Endothelial cell of umbilical vein (primary cell): Measurements from ENCODE around the gene ICAM5. TPM values are rescaled to one million over a fixed set of nuclear protein-coding genes. Genes with fewer than 3 reads are reported as not detected.

ENCODE experiments used
- BruUV-seq: library from RNA; stranded (reverse); fragments of 400-500 nt; replicated peaks from 2 replicates; lab custom pipeline; 2021; lab: Mats Ljungman, UMichigan
- CTCF ChIA-PET: fragments of 300-600, 350-600 bp; sonication (Branson Sonifier 250); formaldehyde crosslinking; loops from one replicate; lab custom pipeline; 2021; ENCODE audit warnings: antibody characterized with exemption, inconsistent platforms; lab: Charles Lee
- POLR2A ChIA-PET: fragments of 300-600, 350-600 bp; sonication (Branson Sonifier 250); formaldehyde crosslinking; loops from one replicate; lab custom pipeline; 2021; ENCODE audit warnings: antibody characterized with exemption, inconsistent platforms; lab: Charles Lee
- DNase-seq: peaks from one replicate; pipeline ENCODE4 v3.0.0-alpha.2; 2011; ENCODE audit warnings: low read depth, low spot score
- FAIRE-seq: peaks from 2 replicates; lab custom pipeline; 2011; peaks lifted over from hg19 to GRCh38; lab: Jason Lieb, UNC
- H2AFZ ChIP-seq: 2 replicates; pipeline ENCODE4 v1.6.0; 2012; ENCODE audit warnings: low read depth, low read length, control low read depth, inconsistent platforms
- H3K27ac ChIP-seq: 2 replicates; pipeline ENCODE4 v1.5.1; 2011; ENCODE audit warnings: low read depth, mild to moderate bottlenecking, control low read depth, low read length, moderate library complexity; ENCODE audit not compliant: insufficient read depth
- H3K27me3 ChIP-seq, 2 experiments: 2 replicates each; pipeline versions ENCODE4 v1.6.0 to v1.6.1; 2011; ENCODE audit warnings: low read length in 2 of 2, mixed read lengths in 1 of 2; ENCODE audit not compliant: control insufficient read depth in 2 of 2, insufficient read depth in 2 of 2
- H3K36me3 ChIP-seq, 2 experiments: 2 replicates in 1 of 2; 3 replicates in 1 of 2; pipeline ENCODE4 v1.5.1; 2011; ENCODE audit warnings: low read length in 2 of 2, mild to moderate bottlenecking in 1 of 2, moderate library complexity in 1 of 2; ENCODE audit not compliant: control insufficient read depth in 2 of 2, insufficient read depth in 2 of 2; ENCODE audit errors: extremely low read depth in 1 of 2
- H3K4me1 ChIP-seq: 3 replicates; pipeline ENCODE4 v1.5.1; 2011; ENCODE audit warnings: mild to moderate bottlenecking, low read length; ENCODE audit not compliant: control insufficient read depth, insufficient read depth; ENCODE audit errors: extremely low read depth
- H3K4me2 ChIP-seq: 2 replicates; pipeline ENCODE4 v1.6.1; 2011; ENCODE audit warnings: low read length, control low read depth, mixed read lengths; ENCODE audit not compliant: insufficient read depth
- H3K4me3 ChIP-seq, 3 experiments: fragments of 200-600 bp in 1 of 3; sonication (generic), shearing (Covaris generic) in 1 of 3; replicated peaks in 1 of 3; 2 replicates each; pipeline ENCODE4 v1.5.1; 2011 to 2016; ENCODE audit warnings: control low read depth in 3 of 3, low read length in 3 of 3, mild to moderate bottlenecking in 2 of 3, inconsistent platforms in 1 of 3, low read depth in 1 of 3, moderate library complexity in 1 of 3; ENCODE audit not compliant: insufficient read depth in 1 of 3
- H3K79me2 ChIP-seq: 2 replicates; pipeline ENCODE4 v1.6.0; 2012; ENCODE audit warnings: low read length, inconsistent platforms; ENCODE audit not compliant: control insufficient read depth, insufficient read depth
- H3K9ac ChIP-seq: replicated peaks from 2 replicates; pipeline ENCODE3; 2011; ENCODE audit warnings: low read length, control low read depth; ENCODE audit not compliant: insufficient read depth; ENCODE audit errors: extremely low read depth
- H3K9me1 ChIP-seq: replicated peaks from 3 replicates; pipeline ENCODE4 v1.6.0; 2011; ENCODE audit warnings: mild to moderate bottlenecking, low read length; ENCODE audit not compliant: control insufficient read depth, insufficient read depth; ENCODE audit errors: extremely low read depth
- H3K9me3 ChIP-seq: replicated peaks from 2 replicates; pipeline ENCODE4 v1.5.1; 2012; ENCODE audit warnings: low read length, inconsistent platforms; ENCODE audit not compliant: control insufficient read depth, insufficient read depth
- H4K20me1 ChIP-seq: replicated peaks from 2 replicates; pipeline ENCODE3; 2011; ENCODE audit warnings: mild to moderate bottlenecking, low read length; ENCODE audit not compliant: control insufficient read depth, insufficient read depth; ENCODE audit errors: extremely low read depth
- EZH2 ChIP-seq: IDR thresholded peaks from 2 replicates; pipeline ENCODE4 v1.6.1; 2012; ENCODE audit warnings: borderline replicate concordance, low read depth, mild to moderate bottlenecking, moderate library complexity, low read length, inconsistent platforms; ENCODE audit not compliant: severe bottlenecking
- FOS ChIP-seq: IDR thresholded peaks from 2 replicates; pipeline ENCODE4 v1.6.1; 2011; ENCODE audit warnings: mild to moderate bottlenecking, low read length, moderate library complexity, borderline replicate concordance; ENCODE audit not compliant: insufficient read depth
- GATA2 ChIP-seq: IDR thresholded peaks from 2 replicates; pipeline ENCODE4 v1.7.0; 2011; ENCODE audit warnings: low read depth, mild to moderate bottlenecking, moderate library complexity, mixed read lengths, low read length; ENCODE audit not compliant: insufficient read length, insufficient read depth
- JUN ChIP-seq: IDR thresholded peaks from 2 replicates; pipeline ENCODE4 v1.6.1; 2011; ENCODE audit warnings: borderline replicate concordance, low read depth; ENCODE audit not compliant: insufficient read length, insufficient read depth
- MYC ChIP-seq: IDR thresholded peaks from one replicate; pipeline ENCODE4 v1.6.1; 2011; ENCODE audit warnings: mild to moderate bottlenecking, low read depth, low read length
- POLR2A ChIP-seq: IDR thresholded peaks from 2 replicates; pipeline ENCODE4 v1.6.1; 2012; ENCODE audit warnings: low read depth, mild to moderate bottlenecking, control low read depth, low read length
- POLR2AphosphoS5 ChIP-seq: IDR thresholded peaks from 2 replicates; pipeline ENCODE4 v1.6.1; 2012; ENCODE audit warnings: low read depth, mild to moderate bottlenecking, control low read depth, low read length, moderate library complexity; ENCODE audit not compliant: insufficient read depth
- dilution Hi-C: fragments of 300-500 bp; cut with MboI; formaldehyde crosslinking; loops from one replicate; pipeline ENCODE4 v1.15.0; 2019; ENCODE audit warnings: low sequenced_read_pairs; ENCODE audit not compliant: extremely low pct_ligation_motif_present
- intact Hi-C: fragments of 100-400 bp; cut with micrococcal nuclease; formaldehyde crosslinking; loops from one replicate; pipeline ENCODE4 v1.10.0; 2022
- polyA plus RNA-seq, 4 experiments: library from polyadenylated mRNA; depleted of rRNA in 3 of 4; stranded (reverse) in 3 of 4; unstranded in 1 of 4; fragments of >200 nt; gene quantifications; 2 replicates each; pipeline versions ENCODE4 v1.2.1 to v1.2.3, GENCODE V29; 2011 to 2012; ENCODE audit warnings: missing spikeins in 1 of 4
- total RNA-seq: library from RNA; stranded (reverse); gene quantifications from 2 replicates; pipeline ENCODE4 v1.2.3, GENCODE V29; 2021
- TF ChIP-seq, protein P1 (sequence below): IDR thresholded peaks from 2 replicates; pipeline ENCODE4 v1.6.1; 2011; ENCODE audit not compliant: insufficient read depth, insufficient read length
- TF ChIP-seq, protein P2 (sequence below), 2 donors: IDR thresholded peaks; 1 replicate in 1 of 2; 2 replicates in 1 of 2; pipeline ENCODE4 v1.5.1; 2011; ENCODE audit warnings: low read length in 2 of 2, mild to moderate bottlenecking in 2 of 2, moderate library complexity in 2 of 2, control low read depth in 1 of 2, inconsistent platforms in 1 of 2, low read depth in 1 of 2; ENCODE audit not compliant: insufficient read depth in 1 of 2; ENCODE audit errors: extremely low read depth in 1 of 2

The ICAM5 gene
- total and polyA plus RNA-seq, 2 donors (not counting 3 experiments of a cell fraction or from before 2014, with no cell fraction given): 0.10 to 0.40 TPM

DNA sequence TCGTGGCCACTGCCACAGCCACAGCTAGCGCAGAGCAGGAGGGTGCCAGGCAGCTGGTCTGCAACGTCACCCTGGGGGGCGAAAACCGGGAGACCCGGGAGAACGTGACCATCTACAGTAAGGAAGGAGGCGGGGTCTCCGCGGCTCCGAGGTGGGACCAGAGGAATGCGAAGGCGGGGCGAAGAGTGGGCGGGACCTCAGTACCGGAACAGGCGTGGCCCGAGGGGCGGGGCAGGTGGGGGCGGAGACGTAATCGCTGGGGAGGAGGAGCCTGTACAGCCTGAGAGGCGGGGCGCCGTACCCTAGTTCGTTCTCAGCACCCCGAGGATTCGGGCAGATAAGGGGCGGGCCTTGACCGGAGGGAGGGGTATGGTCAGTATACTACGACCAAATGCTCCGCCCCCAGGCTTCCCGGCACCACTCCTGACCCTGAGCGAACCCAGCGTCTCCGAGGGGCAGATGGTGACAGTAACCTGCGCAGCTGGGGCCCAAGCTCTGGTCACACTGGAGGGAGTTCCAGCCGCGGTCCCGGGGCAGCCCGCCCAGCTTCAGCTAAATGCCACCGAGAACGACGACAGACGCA, 2.5 kb downstream of the ICAM5 start:
- Histone ChIP-seq H3K4me2 (no peak overlapping the region), H3K4me1 (peaks cover 25% of the 10 kb centered on the region), H3K9me3 (no peaks in the 10 kb centered on the region), H3K9ac (no peak overlapping the region), H3K9me1 (no peaks in the 10 kb centered on the region), H3K27ac (no peak overlapping the region), H3K36me3 (no peaks in the 10 kb centered on the region), H3K4me3 (no peak overlapping the region), H4K20me1 (no peaks in the 10 kb centered on the region), H2AFZ (no peak overlapping the region), H3K79me2 (no peaks in the 10 kb centered on the region), H3K27me3 (peaks cover 54 to 71% of the 10 kb centered on the region in 2 experiments)
- TF ChIP-seq JUN (no peak), MYC (no peak), POLR2AphosphoS5 (no peak), POLR2A (no peak), EZH2 (no peak), FOS (no peak), GATA2 (no peak)
- TF ChIP-seq, protein P1, sequence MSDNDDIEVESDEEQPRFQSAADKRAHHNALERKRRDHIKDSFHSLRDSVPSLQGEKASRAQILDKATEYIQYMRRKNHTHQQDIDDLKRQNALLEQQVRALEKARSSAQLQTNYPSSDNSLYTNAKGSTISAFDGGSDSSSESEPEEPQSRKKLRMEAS: no peak
- TF ChIP-seq, protein P2, sequence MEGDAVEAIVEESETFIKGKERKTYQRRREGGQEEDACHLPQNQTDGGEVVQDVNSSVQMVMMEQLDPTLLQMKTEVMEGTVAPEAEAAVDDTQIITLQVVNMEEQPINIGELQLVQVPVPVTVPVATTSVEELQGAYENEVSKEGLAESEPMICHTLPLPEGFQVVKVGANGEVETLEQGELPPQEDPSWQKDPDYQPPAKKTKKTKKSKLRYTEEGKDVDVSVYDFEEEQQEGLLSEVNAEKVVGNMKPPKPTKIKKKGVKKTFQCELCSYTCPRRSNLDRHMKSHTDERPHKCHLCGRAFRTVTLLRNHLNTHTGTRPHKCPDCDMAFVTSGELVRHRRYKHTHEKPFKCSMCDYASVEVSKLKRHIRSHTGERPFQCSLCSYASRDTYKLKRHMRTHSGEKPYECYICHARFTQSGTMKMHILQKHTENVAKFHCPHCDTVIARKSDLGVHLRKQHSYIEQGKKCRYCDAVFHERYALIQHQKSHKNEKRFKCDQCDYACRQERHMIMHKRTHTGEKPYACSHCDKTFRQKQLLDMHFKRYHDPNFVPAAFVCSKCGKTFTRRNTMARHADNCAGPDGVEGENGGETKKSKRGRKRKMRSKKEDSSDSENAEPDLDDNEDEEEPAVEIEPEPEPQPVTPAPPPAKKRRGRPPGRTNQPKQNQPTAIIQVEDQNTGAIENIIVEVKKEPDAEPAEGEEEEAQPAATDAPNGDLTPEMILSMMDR (IDR thresholded peaks at IDR 0.05; ENCODE audit: extremely low read depth in 1 of 2, insufficient read depth in 1 of 2, low read depth in 1 of 2, low read length in 2 of 2): no peak
- no TSS peak for BruUV-seq
- DNase-seq (peak; percentile 48), FAIRE-seq (peak; percentile 57)
- dilution Hi-C loops: no loop called here
- CTCF ChIA-PET: interaction anchor here (0.8 to 3.2 kb wide), 7 partner anchors 13 to 96 kb away, joined by 3 to 18 read pairs (median 8); partner anchors contain the start of gene RAVER1
- POLR2A ChIA-PET: interaction anchor here (2.2 kb wide), 1 partner anchor 21 kb away, joined by 15 read pairs; the partner anchor contains the start of gene ICAM1
- intact Hi-C loops: no loop called here
